ENCODE data around the gene EFCAB13. TPM values are rescaled to one million over a fixed set of nuclear protein-coding genes. Genes with fewer than 3 reads are reported as not detected.

EFCAB13 gene
- total RNA-seq, 1 experiment from 2014 or later, result 1.6 TPM

GRCh38 chr17:47285003-47285402 lies 38.8 kb upstream of the EFCAB13 start:
- Histone ChIP-seq H2BK15ac (ENCODE audit: low read depth, low read length) (no peak overlapping the region), H3K79me2 (ENCODE audit: insufficient read depth, low read length) (no peaks in the 10 kb centered on the region), H4K20me1 (ENCODE audit: control insufficient read depth, insufficient read depth, insufficient read length) (no peaks in the 10 kb centered on the region), H3K27ac (ENCODE audit: insufficient read length, low read depth, low read length) (no peak overlapping the region), H2BK12ac (ENCODE audit: insufficient read length, low read depth, low read length) (no peak overlapping the region), H3K79me1 (ENCODE audit: insufficient read depth, low read depth, low read length, poor library complexity, severe bottlenecking) (no peaks in the 10 kb centered on the region), H3K14ac (ENCODE audit: insufficient read depth, low read length) (no peak overlapping the region), H3K4ac (ENCODE audit: low read depth, low read length) (no peak overlapping the region), H4K91ac (ENCODE audit: insufficient read length, low read depth, low read length) (no peak overlapping the region), H3K4me1 (ENCODE audit: insufficient read depth, low read length) (no peaks in the 10 kb centered on the region), H3K9me3 (ENCODE audit: control insufficient read depth, low read depth, low read length) (no peaks in the 10 kb centered on the region), H4K8ac (replicated peaks; ENCODE audit: insufficient read length, low read depth, low read length) (no peak overlapping the region), H4K5ac (ENCODE audit: insufficient read length, low read depth, low read length) (no peak overlapping the region), H3K27me3 (ENCODE audit: insufficient read depth, low read length) (no peaks in the 10 kb centered on the region), H2AFZ (ENCODE audit: low read length) (no peak overlapping the region), H2BK5ac (ENCODE audit: insufficient read length, low read length) (no peak overlapping the region), H3K18ac (ENCODE audit: insufficient read length, low read depth, low read length) (no peak overlapping the region), H3K9ac (ENCODE audit: extremely low read depth, insufficient read length, low read length) (no peak overlapping the region), H3K56ac (ENCODE audit: insufficient read length, low read depth, low read length) (no peak overlapping the region), H2BK120ac (ENCODE audit: low read depth, low read length, poor library complexity, severe bottlenecking) (no peak overlapping the region), H2AK5ac (ENCODE audit: insufficient read length, low read length) (no peak overlapping the region), H2BK20ac (ENCODE audit: low read depth, low read length, poor library complexity, severe bottlenecking) (no peak overlapping the region), H3T11ph (ENCODE audit: low read length) (no peak overlapping the region), H3K23me2 (ENCODE audit: insufficient read length, low read depth, low read length, poor library complexity, severe bottlenecking) (no peaks in the 10 kb centered on the region), H3K23ac (ENCODE audit: insufficient read length, low read depth, low read length) (no peak overlapping the region), H3K4me2 (ENCODE audit: insufficient read depth, insufficient read length, low read length) (no peak overlapping the region)
- no CpG with 5 or more reads among the region's 6 CpGs for WGBS (ENCODE audit: extremely low coverage, insufficient read length, low lambda C conversion rate)
- H3K4me3 Mint-ChIP-seq, result no peak overlapping the region
- peaks cover 5% of the 10 kb centered on the region; the same call in 1 of the 2 replicates for H3K27me3 Mint-ChIP-seq (ENCODE audit: low read depth)
- H3K27ac Mint-ChIP-seq, result no peak overlapping the region
- no peak for TF ChIP-seq CTCF (conservative IDR thresholded peaks at IDR 0.05)
- DNase-seq, result no peak
- peaks cover 4 to 9% of the 10 kb centered on the region in 2 experiments for H3K4me1 Mint-ChIP-seq
- H3K9me3 Mint-ChIP-seq, result no peaks in the 10 kb centered on the region
- no peaks in the 10 kb centered on the region for H3K36me3 Mint-ChIP-seq (ENCODE audit: insufficient read depth in 1 of 3, low read depth in 3 of 3)

All from H9 (cell line).